Osteoblast (primary cell): Measurements from ENCODE around the gene LRBA. TPM values are rescaled to one million over a fixed set of nuclear protein-coding genes. Genes with fewer than 3 reads are reported as not detected.

ENCODE experiments used
- DNase-seq: peaks from one replicate; pipeline ENCODE4 v3.0.0; 2011; ENCODE audit warnings: low spot score, mixed read lengths; ENCODE audit not compliant: insufficient read length; ENCODE audit errors: missing footprints
- H2AFZ ChIP-seq: 2 replicates; pipeline ENCODE4 v1.6.0; 2011; ENCODE audit warnings: mild to moderate bottlenecking, low read length
- H3K27ac ChIP-seq: 2 replicates; pipeline ENCODE4 v1.5.1; 2011; ENCODE audit warnings: mild to moderate bottlenecking, low read depth, low read length, moderate library complexity
- H3K27me3 ChIP-seq: 2 replicates; pipeline ENCODE4 v1.6.0; 2012; ENCODE audit warnings: mild to moderate bottlenecking, control low read depth, inconsistent platforms, low read length, moderate library complexity; ENCODE audit not compliant: insufficient read depth
- H3K36me3 ChIP-seq: 2 replicates; pipeline ENCODE4 v1.5.1; 2011; ENCODE audit warnings: mild to moderate bottlenecking, low read length, control low read depth, moderate library complexity; ENCODE audit not compliant: insufficient read depth
- H3K4me1 ChIP-seq: 2 replicates; pipeline ENCODE4 v1.5.1; 2011; ENCODE audit warnings: mild to moderate bottlenecking, low read length, control low read depth, moderate library complexity; ENCODE audit not compliant: insufficient read depth
- H3K4me2 ChIP-seq: 2 replicates; pipeline ENCODE4 v1.6.0; 2011; ENCODE audit warnings: mild to moderate bottlenecking, low read length; ENCODE audit not compliant: insufficient read depth
- H3K4me3 ChIP-seq: fragments of 200-600 bp; sonication (generic); 3 replicates; pipeline ENCODE4 v1.5.1; 2012; ENCODE audit warnings: mild to moderate bottlenecking, low read length, inconsistent platforms; ENCODE audit not compliant: insufficient read depth
- H3K79me2 ChIP-seq: 2 replicates; pipeline ENCODE4 v1.6.0; 2012; ENCODE audit warnings: mild to moderate bottlenecking, low read length, control low read depth, inconsistent platforms; ENCODE audit not compliant: insufficient read depth
- H3K9me3 ChIP-seq: 2 replicates; pipeline ENCODE4 v1.5.1; 2011; ENCODE audit warnings: low read depth, low read length, control low read depth
- H4K20me1 ChIP-seq: 2 replicates; pipeline ENCODE4 v1.6.0; 2012; ENCODE audit warnings: mild to moderate bottlenecking, low read length, control low read depth; ENCODE audit not compliant: insufficient read depth
- total RNA-seq: library from RNA; depleted of rRNA; stranded (reverse); fragments of >200 nt; gene quantifications from 2 replicates; pipeline ENCODE4 v1.2.3, GENCODE V29; 2012
- TF ChIP-seq, protein P1 (sequence below): IDR thresholded peaks from 2 replicates; pipeline ENCODE4 v1.5.1; 2011; ENCODE audit warnings: mild to moderate bottlenecking, low read depth, low read length, moderate library complexity; ENCODE audit errors: extremely low read depth

LRBA gene
- total RNA-seq, 1 donor: 67.3 TPM

DNA sequence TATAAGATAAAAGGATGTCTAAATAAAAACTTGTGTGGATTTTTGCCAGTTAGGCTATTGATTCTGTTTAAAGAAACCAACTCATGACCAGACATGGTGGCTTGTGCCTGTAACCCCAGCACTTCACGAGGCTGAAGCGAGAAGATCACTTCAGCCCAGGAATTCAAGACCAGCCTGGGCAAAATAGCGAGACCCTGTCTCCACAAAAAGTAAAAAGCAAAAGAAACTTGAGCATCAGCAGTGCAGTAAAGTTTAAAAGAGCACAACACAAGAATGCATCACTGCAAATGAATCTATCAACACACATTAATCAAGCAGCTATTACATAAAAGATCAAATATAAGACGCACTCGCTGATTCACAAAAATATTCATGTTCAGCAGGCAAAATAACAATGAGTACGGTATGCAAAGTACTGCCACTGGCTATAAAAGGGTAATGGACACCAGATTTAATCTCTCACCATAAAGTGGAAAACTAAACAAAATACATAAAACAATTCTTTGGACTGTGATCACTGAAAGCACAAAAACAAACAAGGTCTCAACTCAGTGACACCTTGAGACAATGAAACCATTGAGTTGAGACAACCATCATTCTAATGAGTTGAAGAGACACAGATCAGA is 41.3 kb downstream of the LRBA start:
- Histone ChIP-seq H2AFZ (no peak overlapping the region), H4K20me1 (peaks cover 2% of the 10 kb centered on the region), H3K4me1 (no peaks in the 10 kb centered on the region), H3K4me3 (no peak overlapping the region), H3K36me3 (no peaks in the 10 kb centered on the region), H3K9me3 (no peaks in the 10 kb centered on the region), H3K79me2 (peaks cover 36% of the 10 kb centered on the region), H3K4me2 (no peak overlapping the region), H3K27ac (no peak overlapping the region), H3K27me3 (no peaks in the 10 kb centered on the region)
- TF ChIP-seq, protein P1, sequence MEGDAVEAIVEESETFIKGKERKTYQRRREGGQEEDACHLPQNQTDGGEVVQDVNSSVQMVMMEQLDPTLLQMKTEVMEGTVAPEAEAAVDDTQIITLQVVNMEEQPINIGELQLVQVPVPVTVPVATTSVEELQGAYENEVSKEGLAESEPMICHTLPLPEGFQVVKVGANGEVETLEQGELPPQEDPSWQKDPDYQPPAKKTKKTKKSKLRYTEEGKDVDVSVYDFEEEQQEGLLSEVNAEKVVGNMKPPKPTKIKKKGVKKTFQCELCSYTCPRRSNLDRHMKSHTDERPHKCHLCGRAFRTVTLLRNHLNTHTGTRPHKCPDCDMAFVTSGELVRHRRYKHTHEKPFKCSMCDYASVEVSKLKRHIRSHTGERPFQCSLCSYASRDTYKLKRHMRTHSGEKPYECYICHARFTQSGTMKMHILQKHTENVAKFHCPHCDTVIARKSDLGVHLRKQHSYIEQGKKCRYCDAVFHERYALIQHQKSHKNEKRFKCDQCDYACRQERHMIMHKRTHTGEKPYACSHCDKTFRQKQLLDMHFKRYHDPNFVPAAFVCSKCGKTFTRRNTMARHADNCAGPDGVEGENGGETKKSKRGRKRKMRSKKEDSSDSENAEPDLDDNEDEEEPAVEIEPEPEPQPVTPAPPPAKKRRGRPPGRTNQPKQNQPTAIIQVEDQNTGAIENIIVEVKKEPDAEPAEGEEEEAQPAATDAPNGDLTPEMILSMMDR: no peak
- no peak for DNase-seq

DNA sequence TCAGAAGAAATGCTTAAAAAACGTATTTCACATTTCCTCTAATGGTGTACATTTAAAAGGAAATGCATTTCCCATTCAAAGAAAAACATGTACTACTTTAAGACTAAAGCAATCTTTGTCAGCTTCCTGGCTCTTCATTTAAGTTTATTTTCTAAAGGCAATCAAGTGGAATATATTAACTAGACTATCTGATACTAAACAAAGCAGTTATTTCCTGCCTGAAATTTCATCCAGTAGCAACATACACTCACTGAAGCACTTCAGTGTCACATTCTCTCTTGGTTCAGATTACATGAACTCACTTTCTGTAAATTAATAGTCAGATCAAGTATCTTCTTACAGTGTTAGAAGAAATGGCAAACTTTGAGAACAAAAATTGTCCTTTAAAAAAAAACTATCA is 42.5 kb downstream of the LRBA start:
- no peak overlapping the region for H3K4me3 ChIP-seq
- peaks cover 30% of the 10 kb centered on the region for H3K79me2 ChIP-seq
- no peaks in the 10 kb centered on the region for H3K36me3 ChIP-seq
- peaks cover 2% of the 10 kb centered on the region for H4K20me1 ChIP-seq
- TF ChIP-seq, protein P1: no peak
- H3K4me2 ChIP-seq: no peak overlapping the region
- H3K27ac ChIP-seq: no peak overlapping the region
- H2AFZ ChIP-seq: no peak overlapping the region
- no peaks in the 10 kb centered on the region for H3K4me1 ChIP-seq
- no peaks in the 10 kb centered on the region for H3K27me3 ChIP-seq
- no peaks in the 10 kb centered on the region for H3K9me3 ChIP-seq
- DNase-seq: no peak

DNA sequence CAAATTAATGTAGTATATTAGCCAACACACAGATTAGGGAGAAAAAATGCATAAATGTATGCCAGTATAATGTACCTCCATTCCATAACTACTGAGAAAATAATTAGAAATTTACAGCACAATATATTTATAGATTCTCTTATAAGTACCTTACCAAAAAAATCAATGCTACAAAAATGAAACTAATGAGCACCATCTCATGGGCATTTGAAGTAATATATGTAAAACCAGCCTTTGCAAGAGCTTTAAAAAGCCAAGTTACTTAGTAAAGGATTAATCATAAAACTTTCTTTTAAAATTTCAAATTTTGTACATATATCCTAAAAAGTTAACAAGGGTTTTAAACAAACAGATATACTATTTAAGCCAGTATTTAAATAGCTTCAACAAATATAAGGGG is 43.2 kb downstream of the LRBA start:
- TF ChIP-seq, protein P1: no peak
- no peak for DNase-seq

DNA sequence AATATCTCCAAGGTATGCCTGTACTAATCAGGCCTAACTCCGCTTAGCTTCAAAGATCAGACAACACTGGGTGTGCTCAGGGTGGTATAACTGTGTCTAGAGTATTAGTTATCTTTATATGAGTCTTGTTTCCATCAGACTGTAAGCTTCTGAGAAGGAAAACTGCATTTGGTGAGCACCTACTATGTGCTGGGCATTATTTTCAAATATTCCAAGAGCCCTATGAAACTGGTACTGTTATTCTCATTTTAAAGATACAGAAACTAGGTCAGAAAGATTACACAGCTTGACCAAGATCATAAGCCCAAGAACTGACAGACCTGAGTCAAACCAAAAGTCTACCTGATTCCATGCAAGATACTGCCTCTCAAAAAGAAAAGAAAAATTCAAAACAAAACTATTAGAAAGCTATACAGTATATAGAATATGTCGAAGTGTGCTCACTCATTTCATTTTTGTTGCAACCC is 44.4 kb downstream of the LRBA start:
- H3K9me3 ChIP-seq: no peaks in the 10 kb centered on the region
- DNase-seq: no peak
- H3K36me3 ChIP-seq: no peaks in the 10 kb centered on the region
- TF ChIP-seq, protein P1: no peak
- H3K79me2 ChIP-seq: peaks cover 19% of the 10 kb centered on the region
- no peak overlapping the region for H3K4me3 ChIP-seq
- H4K20me1 ChIP-seq: peaks cover 2% of the 10 kb centered on the region
- no peak overlapping the region for H2AFZ ChIP-seq
- H3K27ac ChIP-seq: no peak overlapping the region
- no peaks in the 10 kb centered on the region for H3K4me1 ChIP-seq
- no peaks in the 10 kb centered on the region for H3K27me3 ChIP-seq
- H3K4me2 ChIP-seq: no peak overlapping the region

More for the DNA sequence above, 43.2 kb downstream of the LRBA start:
- Histone ChIP-seq H3K27me3 (no peaks in the 10 kb centered on the region), H3K9me3 (no peaks in the 10 kb centered on the region), H3K4me1 (no peaks in the 10 kb centered on the region), H3K79me2 (peaks cover 24% of the 10 kb centered on the region), H3K4me3 (no peak overlapping the region), H3K27ac (no peak overlapping the region), H2AFZ (no peak overlapping the region), H3K4me2 (no peak overlapping the region), H3K36me3 (no peaks in the 10 kb centered on the region), H4K20me1 (peaks cover 2% of the 10 kb centered on the region)
